Ecto neural progenitor cell (in vitro differentiated cells): ENCODE measurements around the gene SMIM5.

Experiments used
- DNase-seq: peaks from one replicate; pipeline ENCODE4 v3.0.0-alpha.2; 2018; ENCODE audit warnings: low spot score

Gene SMIM5

GRCh38 chr17:75640556-75641119, 7.4 kb downstream of the SMIM5 start:
- no peak for DNase-seq

GRCh38 chr17:75641343-75641742, 8.1 kb downstream of the SMIM5 start:
- DNase-seq = no peak

GRCh38 chr17:75642182-75642783, 9.0 kb downstream of the SMIM5 start:
- no peak for DNase-seq

- no peak for DNase-seq
These were observed 9.8 kb downstream of the SMIM5 start for GRCh38 chr17:75642784-75643642.

- DNase-seq = no peak
These were observed 10.4 kb downstream of the SMIM5 start for GRCh38 chr17:75643643-75644017.

- DNase-seq = no peak
These were observed 12.3 kb downstream of the SMIM5 start for GRCh38 chr17:75645501-75645888.

- no peak for DNase-seq
These were observed 12.8 kb downstream of the SMIM5 start for GRCh38 chr17:75645889-75646637.

GRCh38 chr17:75646638-75646992, 13.4 kb downstream of the SMIM5 start:
- peak; percentile 40 for DNase-seq

- no peak for DNase-seq
These were observed 13.8 kb downstream of the SMIM5 start for GRCh38 chr17:75647061-75647460.

GRCh38 chr17:75647921-75648320, 14.7 kb downstream of the SMIM5 start:
- no peak for DNase-seq

- no peak for DNase-seq
These were observed 16.5 kb downstream of the SMIM5 start for GRCh38 chr17:75649687-75650086.

- no peak for DNase-seq
These were observed 17.6 kb downstream of the SMIM5 start for GRCh38 chr17:75650874-75651273.

- peak; percentile 36 for DNase-seq
These were observed 19.1 kb downstream of the SMIM5 start for GRCh38 chr17:75652341-75652740.

- DNase-seq = peak; percentile 76
These were observed 19.8 kb downstream of the SMIM5 start for GRCh38 chr17:75652934-75653549.

GRCh38 chr17:75654176-75654575, 20.9 kb downstream of the SMIM5 start:
- DNase-seq = peak; percentile 22

- peak; percentile 25 for DNase-seq
These were observed 25.0 kb downstream of the SMIM5 start for GRCh38 chr17:75658237-75658636.

GRCh38 chr17:75661531-75661930, 28.3 kb downstream of the SMIM5 start:
- DNase-seq = peak; percentile 22

- no peak for DNase-seq
These were observed 29.3 kb downstream of the SMIM5 start for GRCh38 chr17:75662511-75662910.

- DNase-seq = no peak
These were observed 30.9 kb downstream of the SMIM5 start for GRCh38 chr17:75664099-75664549.

GRCh38 chr17:75665981-75666380, 32.7 kb downstream of the SMIM5 start:
- DNase-seq = peak; percentile 36

- peak; percentile 100 for DNase-seq
These were observed 33.9 kb downstream of the SMIM5 start, which contains the start of the genes RECQL5 and SAP30BP for GRCh38 chr17:75666959-75667790. RECQL5 (minus strand) TSS chr17:75667154; CDS start chr17:75666557, 597 bp downstream. SAP30BP (plus strand) TSS chr17:75667338; CDS start chr17:75667373, 35 bp downstream.
